OCI-LY7 (cell line): ENCODE data around the gene RAMP1. TPM values are rescaled to one million over a fixed set of nuclear protein-coding genes. Genes with fewer than 3 reads are reported as not detected.

ENCODE experiments used
- BruUV-seq: library from RNA; stranded (reverse); fragments of 400-500 nt; replicated peaks from 2 replicates; lab custom pipeline; 2021; lab: Mats Ljungman, UMichigan
- CTCF ChIA-PET: fragments of 300-600 bp; sonication (Branson Sonifier 250); formaldehyde crosslinking; loops from one replicate; lab custom pipeline; 2022; ENCODE audit warnings: antibody characterized with exemption; ENCODE audit not compliant: unreplicated experiment; lab: Charles Lee
- POLR2A ChIA-PET: fragments of 300-600 bp; sonication (Branson Sonifier 250); formaldehyde crosslinking; loops from one replicate; lab custom pipeline; 2022; ENCODE audit warnings: antibody characterized with exemption; lab: Charles Lee
- DNase-seq: peaks from one replicate; pipeline ENCODE4 v3.0.0-alpha.2; 2015; ENCODE audit warnings: low spot score
- H2AFZ ChIP-seq: fragments of 200-600 bp; sonication (generic), shearing (Covaris generic); 2 replicates; pipeline ENCODE4 v1.6.1; 2014; ENCODE audit warnings: mild to moderate bottlenecking, antibody characterized with exemption, low read length, moderate library complexity
- H3K27ac ChIP-seq: fragments of 200-600 bp; sonication (generic); 2 replicates; pipeline ENCODE4 v1.5.1; 2014; ENCODE audit warnings: mixed run types, low read depth, mild to moderate bottlenecking, moderate library complexity, low read length, inconsistent platforms; ENCODE audit not compliant: poor library complexity, severe bottlenecking
- H3K36me3 ChIP-seq: fragments of 200-600 bp; sonication (generic); 2 replicates; pipeline ENCODE4 v1.6.1; 2014; ENCODE audit warnings: mild to moderate bottlenecking, antibody characterized with exemption, low read length, moderate library complexity, mixed read lengths; ENCODE audit not compliant: insufficient read depth
- H3K4me1 ChIP-seq: fragments of 200-600 bp; sonication (generic); 2 replicates; pipeline ENCODE4 v1.5.1; 2014; ENCODE audit warnings: mild to moderate bottlenecking, low read length; ENCODE audit not compliant: insufficient read depth, poor library complexity, severe bottlenecking
- H3K4me2 ChIP-seq: fragments of 200-600 bp; sonication (generic); 2 replicates; pipeline ENCODE4 v1.6.1; 2014; ENCODE audit warnings: mild to moderate bottlenecking, low read length
- H3K4me3 ChIP-seq: fragments of 200-600 bp; sonication (generic); 2 replicates; pipeline ENCODE4 v1.5.1; 2014; ENCODE audit warnings: mild to moderate bottlenecking, low read depth, low read length; ENCODE audit not compliant: poor library complexity, severe bottlenecking
- H3K79me2 ChIP-seq: fragments of 200-600 bp; sonication (generic); 2 replicates; pipeline ENCODE4 v1.6.1; 2016; ENCODE audit warnings: low read depth, mild to moderate bottlenecking, low read length, moderate library complexity, mixed read lengths; ENCODE audit not compliant: insufficient read depth
- H3K9me2 ChIP-seq: fragments of 200-600 bp; sonication (generic); 2 replicates; pipeline ENCODE4 v1.6.1; 2016; ENCODE audit warnings: mild to moderate bottlenecking, low read length, mixed read lengths; ENCODE audit not compliant: insufficient read depth
- H3K9me3 ChIP-seq: fragments of 200-600 bp; sonication (generic); 2 replicates; pipeline ENCODE4 v1.6.1; 2014; ENCODE audit warnings: mild to moderate bottlenecking, mixed run types, low read length, mixed read lengths
- H4K20me1 ChIP-seq: fragments of 200-600 bp; sonication (generic); 2 replicates; pipeline ENCODE4 v1.6.1; 2014; ENCODE audit warnings: mild to moderate bottlenecking, antibody characterized with exemption, low read length, moderate library complexity, mixed read lengths; ENCODE audit not compliant: insufficient read depth
- CTCF ChIP-seq: fragments of 200-600 bp; sonication (generic); conservative IDR thresholded peaks from 2 replicates; pipeline ENCODE4 v1.5.1; 2014; ENCODE audit warnings: mild to moderate bottlenecking, antibody characterized with exemption, low read length, moderate library complexity, mixed read lengths
- EZH2phosphoT487 ChIP-seq: fragments of 200-600 bp; sonication (generic); IDR thresholded peaks from 2 replicates; pipeline ENCODE4 v1.6.1; 2018; ENCODE audit warnings: low read depth, borderline replicate concordance, mild to moderate bottlenecking, mixed run types, antibody characterized with exemption, low read length, moderate library complexity, mixed read lengths
- intact Hi-C: fragments of 100-400 bp; cut with micrococcal nuclease; formaldehyde crosslinking; loops from one replicate; pipeline ENCODE4 v1.10.0; 2022; ENCODE audit not compliant: unreplicated experiment
- total RNA-seq, 2 experiments: library from RNA; depleted of rRNA in 1 of 2; stranded (reverse); fragments of >200 nt in 1 of 2; shearing (Covaris generic) in 1 of 2; gene quantifications; 2 replicates each; pipeline ENCODE4 v1.2.3, GENCODE V29; 2014 to 2022

RAMP1 gene
- total RNA-seq, 2 experiments from 2014 or later = not detected

- no peak for DNase-seq
- Histone ChIP-seq H3K4me2 (no peak overlapping the region), H4K20me1 (no peaks in the 10 kb centered on the region), H3K4me1 (peaks cover 16% of the 10 kb centered on the region), H3K9me2 (no peaks in the 10 kb centered on the region), H3K36me3 (no peaks in the 10 kb centered on the region), H3K79me2 (no peaks in the 10 kb centered on the region), H3K9me3 (0 out of 2 replicates have a peak, but pooled peaks cover 5% of the 10 kb centered on the region), H2AFZ (no peak overlapping the region), H3K27ac (no peak overlapping the region), H3K4me3 (no peak overlapping the region)
- CTCF ChIA-PET = no interaction called here
- BruUV-seq = no TSS peak
- intact Hi-C loops = no loop called here
- POLR2A ChIA-PET = no interaction called here
- TF ChIP-seq CTCF (no peak), EZH2phosphoT487 (no peak)
Measured at GRCh38 chr2:237907144-237907543, 47.7 kb downstream of the RAMP1 start.

GRCh38 chr2:237909075-237909695 lies 49.8 kb downstream of the RAMP1 start:
- CTCF ChIA-PET = no interaction called here

More at GRCh38 chr2:237909075-237909695, 49.8 kb downstream of the RAMP1 start:
- Histone ChIP-seq H3K36me3 (no peaks in the 10 kb centered on the region), H4K20me1 (no peaks in the 10 kb centered on the region), H3K4me1 (peaks cover 16% of the 10 kb centered on the region), H3K79me2 (no peaks in the 10 kb centered on the region), H3K4me3 (no peak overlapping the region), H3K9me3 (0 out of 2 replicates have a peak, but pooled peaks cover 5% of the 10 kb centered on the region), H3K9me2 (no peaks in the 10 kb centered on the region), H3K27ac (no peak overlapping the region), H2AFZ (no peak overlapping the region), H3K4me2 (no peak overlapping the region)
- intact Hi-C loops = no loop called here
- POLR2A ChIA-PET = no interaction called here
- BruUV-seq = no TSS peak
- TF ChIP-seq CTCF (no peak), EZH2phosphoT487 (no peak)
- no peak for DNase-seq
